Gastrocnemius medialis (tissue), 4 donors: ENCODE measurements around the gene ATP6V1F.

Source experiments
- CTCF ChIP-seq, 5 experiments: fragments of 450-650 bp in 3 of 5; fragments of 200-600 bp in 2 of 5; sonication (generic) in 2 of 5; IDR thresholded peaks in 4 of 5; conservative IDR thresholded peaks in 1 of 5; 1 replicate in 4 of 5; 2 replicates in 1 of 5; pipeline ENCODE4 v1.5.1; 2016 to 2019; ENCODE audit warnings: antibody characterized with exemption in 5 of 5, mild to moderate bottlenecking in 3 of 5, moderate library complexity in 3 of 5
- POLR2A ChIP-seq, 2 donors: fragments of 450-650 bp; IDR thresholded peaks; one replicate each; pipeline ENCODE4 v1.6.1; 2017; ENCODE audit warnings: antibody characterized with exemption in 2 of 2, mild to moderate bottlenecking in 2 of 2, moderate library complexity in 2 of 2

GRCh38 chr7:128910569-128910945, 47.9 kb downstream of the ATP6V1F start, which contains the start of gene KCP:
- TF ChIP-seq CTCF (IDR thresholded peaks at IDR 0.05 in 4 of 5, conservative IDR thresholded peaks at IDR 0.05 in 1 of 5) (no peak), POLR2A (IDR thresholded peaks at IDR 0.05) (no peak)
